Inflammatory macrophage treated with lipopolysaccharide for 4 hours (primary cell): ENCODE data around the gene MTMR2.

Source experiments
- DNase-seq: peaks from one replicate; pipeline ENCODE4 v3.0.0-alpha.2; 2020

MTMR2 gene

GRCh38 chr11:95923728-95924413 lies at the start of gene MTMR2:
Gene MTMR2 (minus strand): TSS chr11:95924107. CDS start chr11:95923954, 153 bp downstream.
- peak; percentile 70 for DNase-seq

DNA sequence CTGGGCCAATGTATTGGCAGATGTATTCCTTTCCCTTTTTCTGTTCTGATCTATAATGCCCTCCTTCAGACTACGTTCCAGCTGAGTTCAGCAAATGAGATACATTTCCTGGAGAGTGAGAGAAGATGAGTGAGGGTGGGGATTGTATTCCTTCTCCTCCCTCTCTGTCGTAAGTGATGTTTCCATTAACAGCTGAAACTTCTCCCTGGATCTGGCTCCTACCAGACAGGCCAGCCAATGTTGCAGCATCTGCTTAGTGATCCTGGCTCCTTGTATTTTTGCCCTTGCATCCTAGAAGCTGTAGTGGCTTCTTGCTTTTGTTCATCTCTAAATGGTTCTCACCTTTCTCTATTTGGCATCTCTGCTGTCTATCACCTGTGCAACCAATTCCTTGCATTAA lies 48.2 kb upstream of the MTMR2 start:
- DNase-seq = no peak

- DNase-seq = no peak
Observed at GRCh38 chr11:95968585-95968984, 44.7 kb upstream of the MTMR2 start.

GRCh38 chr11:95964281-95964680 lies 40.4 kb upstream of the MTMR2 start:
- DNase-seq = no peak

DNA sequence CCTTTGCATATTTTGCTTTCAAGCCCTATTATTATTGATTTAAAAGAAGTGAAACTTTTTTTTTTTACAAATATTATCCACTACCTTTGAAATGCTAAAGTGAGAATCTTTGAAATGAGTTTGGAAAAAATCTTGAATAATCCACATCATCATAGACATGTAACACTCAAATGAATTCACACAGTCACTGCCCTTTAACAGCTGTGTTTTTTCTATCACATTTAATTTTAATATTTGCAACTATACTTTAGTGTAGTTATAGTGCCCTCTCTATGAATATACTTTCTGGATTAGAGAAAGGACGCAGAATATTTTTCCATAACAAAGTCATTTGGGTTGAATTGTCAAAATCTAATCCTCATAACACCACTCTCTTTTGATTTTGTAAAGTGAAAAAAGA lies 37.9 kb upstream of the MTMR2 start:
- DNase-seq = no peak

GRCh38 chr11:95950905-95951304 lies 27.0 kb upstream of the MTMR2 start:
- no peak for DNase-seq

GRCh38 chr11:95948637-95949036 lies 24.7 kb upstream of the MTMR2 start:
- DNase-seq = no peak

DNA sequence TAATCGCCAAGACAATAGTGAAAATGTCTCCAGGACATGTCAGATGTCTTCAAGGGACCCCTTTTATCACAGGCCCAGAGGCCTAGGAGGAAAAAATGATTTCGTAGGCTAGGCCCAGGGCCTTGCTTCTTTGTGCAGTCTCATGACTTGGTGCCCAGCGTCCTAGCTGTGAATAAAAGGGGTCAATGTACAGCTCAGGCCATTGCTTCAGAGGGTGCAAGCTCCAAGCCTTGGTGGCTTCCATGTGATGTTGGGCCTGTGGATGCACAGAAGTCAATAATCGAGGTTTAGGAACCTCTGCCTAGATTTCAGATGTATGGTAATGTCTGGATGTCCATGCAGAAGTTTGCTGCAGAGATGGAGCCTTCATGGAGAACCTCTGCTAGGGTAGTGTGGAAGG lies 20.7 kb upstream of the MTMR2 start:
- DNase-seq = no peak

- DNase-seq = peak; percentile 53
Observed at GRCh38 chr11:95943546-95943945, 19.6 kb upstream of the MTMR2 start.

DNA sequence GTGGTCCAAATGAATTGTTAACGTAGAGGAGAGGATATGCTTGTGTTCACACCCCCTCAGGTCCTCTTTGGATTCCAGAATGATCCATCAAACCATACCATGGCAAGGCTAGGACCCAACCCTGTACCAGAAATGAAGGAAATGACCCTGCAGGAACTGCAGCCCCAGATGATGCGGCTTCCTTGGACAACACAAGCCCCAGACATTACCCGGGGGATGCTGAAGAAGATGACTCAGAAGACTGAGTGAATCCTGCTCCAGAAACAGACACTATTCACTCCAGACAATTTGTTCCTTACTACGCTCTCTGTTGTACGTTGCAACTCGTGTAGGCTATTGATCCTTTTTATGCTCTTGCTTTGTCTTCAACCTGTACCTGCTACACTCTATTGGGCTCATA lies 15.2 kb upstream of the MTMR2 start:
- no peak for DNase-seq

GRCh38 chr11:95937358-95937757 lies 13.5 kb upstream of the MTMR2 start:
- DNase-seq = no peak

GRCh38 chr11:95933594-95933993 lies 9.7 kb upstream of the MTMR2 start:
- DNase-seq = no peak

DNA sequence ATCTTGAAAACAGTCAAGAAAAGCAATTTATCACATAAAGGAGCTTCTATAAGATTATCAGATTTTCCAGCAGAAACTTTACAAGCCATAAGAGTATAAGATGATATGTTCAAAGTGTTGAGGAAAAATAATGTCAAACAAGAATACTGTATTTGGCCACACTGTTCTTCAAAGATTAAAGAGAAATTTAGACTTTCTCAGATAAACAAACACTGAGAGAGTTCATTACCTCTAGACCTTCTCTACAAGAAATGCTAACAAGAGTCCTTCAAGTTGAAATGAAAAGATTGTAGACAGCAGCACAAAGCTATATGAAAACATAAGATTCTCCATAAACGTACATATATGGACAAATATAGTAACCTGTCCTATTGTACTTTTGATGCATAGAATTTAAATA lies 8.0 kb upstream of the MTMR2 start:
- DNase-seq = no peak

GRCh38 chr11:95930948-95931347 lies 7.0 kb upstream of the MTMR2 start:
- DNase-seq = no peak

DNA sequence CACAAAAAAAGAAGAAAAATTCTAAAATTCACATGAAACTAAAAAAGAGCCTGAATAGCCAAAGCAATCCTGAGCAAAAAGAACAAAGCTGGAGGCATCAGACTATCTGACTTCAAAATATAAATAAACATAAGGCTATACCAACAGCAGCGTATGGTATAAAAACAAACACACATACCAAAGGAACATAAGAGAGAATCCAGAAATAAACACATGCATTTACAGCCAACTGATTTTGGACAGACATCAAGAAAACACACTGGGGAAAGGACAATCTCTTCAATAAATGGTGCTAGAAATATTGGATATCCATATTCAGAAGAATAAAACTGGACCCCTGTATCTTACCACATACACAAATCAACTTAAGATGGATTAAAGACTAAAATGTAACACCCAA lies 2.8 kb upstream of the MTMR2 start:
- DNase-seq = no peak

GRCh38 chr11:95925011-95925410 lies 1.1 kb upstream of the MTMR2 start:
- no peak for DNase-seq

GRCh38 chr11:95924414-95924760 lies 480 bp upstream of the MTMR2 start:
- no peak for DNase-seq

DNA sequence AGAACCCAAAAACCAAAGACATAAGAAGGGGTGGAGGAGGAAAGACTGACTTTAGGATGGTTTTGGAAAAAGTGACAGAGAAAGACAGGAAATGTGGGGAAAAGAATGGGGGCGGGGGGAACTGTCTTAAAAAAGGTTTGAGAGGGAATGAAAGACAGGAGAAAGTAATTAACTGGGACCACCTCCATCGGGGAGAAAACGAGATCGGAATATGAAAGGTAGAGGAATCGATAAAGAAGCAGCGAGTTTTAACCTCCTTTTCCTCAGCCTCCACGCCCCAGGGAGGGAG lies 524 bp downstream of the MTMR2 start:
- no peak for DNase-seq

DNA sequence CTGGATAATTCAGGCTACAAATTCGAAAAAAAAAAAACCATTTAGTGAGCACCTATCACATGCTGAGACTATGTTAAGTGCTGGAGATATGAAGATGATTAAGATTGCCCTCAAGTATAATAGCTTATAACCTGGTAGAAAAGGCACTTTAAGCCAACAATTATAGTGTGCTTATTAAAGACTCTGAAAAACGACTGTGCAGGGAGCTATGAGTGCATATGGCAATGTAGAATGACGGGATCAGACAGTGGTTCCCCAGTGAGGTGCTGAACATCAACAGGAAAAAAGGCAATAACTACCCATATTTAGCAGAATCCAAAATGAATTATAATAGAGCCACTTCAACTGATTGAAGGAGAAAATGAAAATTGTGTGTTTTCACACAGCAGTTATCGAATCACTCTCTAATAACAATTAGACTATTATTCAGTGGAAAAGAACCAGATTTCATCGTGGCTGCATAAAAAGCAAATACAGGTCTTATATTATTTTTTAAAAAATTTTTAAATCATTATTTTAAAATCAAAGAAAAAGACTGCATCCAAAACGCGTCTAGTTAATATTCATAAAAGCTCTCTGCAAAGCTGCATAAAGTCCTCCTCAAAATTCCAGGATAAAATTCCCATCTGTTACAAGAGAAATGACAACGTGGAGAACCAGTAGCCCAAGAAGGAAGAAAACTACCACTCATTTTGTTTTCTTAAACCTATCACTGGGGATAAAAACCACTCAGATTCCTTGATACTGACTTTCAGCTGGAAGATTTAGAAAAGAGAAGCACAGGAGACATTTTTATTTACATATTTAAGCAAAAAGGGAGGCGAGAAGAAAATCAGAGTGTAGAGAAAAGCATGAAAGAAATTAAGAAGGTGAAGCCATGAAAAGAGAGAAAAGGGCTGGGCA lies 1.1 kb downstream of the MTMR2 start:
- DNase-seq = no peak

DNA sequence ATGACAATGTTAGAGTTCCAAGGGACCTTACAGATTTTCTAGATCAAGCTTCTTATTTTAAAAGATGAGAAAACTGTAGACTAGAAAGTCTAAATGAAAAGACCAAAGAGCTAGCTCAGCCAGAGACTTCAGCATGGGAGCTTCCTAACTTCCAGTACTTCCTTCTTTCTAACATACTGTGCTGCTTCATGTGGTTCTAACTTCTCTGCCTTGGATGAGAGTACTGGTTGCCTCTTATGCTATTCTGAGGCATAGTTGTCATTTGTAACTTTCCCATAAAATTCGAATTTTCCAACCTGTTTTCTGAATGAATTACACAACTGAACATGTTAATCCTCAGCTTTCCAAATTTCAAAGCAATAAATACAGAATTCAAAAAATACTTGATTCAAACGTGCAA lies 1.8 kb downstream of the MTMR2 start:
- DNase-seq = peak; percentile 28

GRCh38 chr11:95920460-95921105 lies 3.3 kb downstream of the MTMR2 start:
- DNase-seq = peak; percentile 68

GRCh38 chr11:95919514-95919913 lies 4.4 kb downstream of the MTMR2 start:
- DNase-seq = no peak

DNA sequence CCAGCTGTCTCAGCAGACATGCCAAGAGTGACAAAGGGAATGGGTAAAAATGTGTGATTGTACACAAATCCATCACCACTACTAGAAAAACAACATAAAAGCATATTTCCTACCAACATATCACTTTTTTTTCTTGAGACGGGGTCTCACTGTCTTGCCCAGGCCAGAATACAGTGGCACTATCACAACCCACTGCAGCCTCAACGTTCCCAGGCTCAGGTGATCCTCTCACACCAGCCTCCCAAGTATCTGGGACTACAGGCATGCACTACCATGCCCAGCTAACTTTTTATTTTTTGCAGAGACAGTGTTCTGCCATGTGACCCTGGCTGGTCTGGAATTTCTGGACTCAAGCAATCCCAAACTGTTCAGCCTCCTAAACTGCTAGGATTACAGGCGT lies 5.2 kb downstream of the MTMR2 start:
- no peak for DNase-seq

GRCh38 chr11:95918056-95918455 lies 5.9 kb downstream of the MTMR2 start:
- DNase-seq = no peak
